Measurements from ENCODE around the gene PNMT.

PNMT gene

DNA sequence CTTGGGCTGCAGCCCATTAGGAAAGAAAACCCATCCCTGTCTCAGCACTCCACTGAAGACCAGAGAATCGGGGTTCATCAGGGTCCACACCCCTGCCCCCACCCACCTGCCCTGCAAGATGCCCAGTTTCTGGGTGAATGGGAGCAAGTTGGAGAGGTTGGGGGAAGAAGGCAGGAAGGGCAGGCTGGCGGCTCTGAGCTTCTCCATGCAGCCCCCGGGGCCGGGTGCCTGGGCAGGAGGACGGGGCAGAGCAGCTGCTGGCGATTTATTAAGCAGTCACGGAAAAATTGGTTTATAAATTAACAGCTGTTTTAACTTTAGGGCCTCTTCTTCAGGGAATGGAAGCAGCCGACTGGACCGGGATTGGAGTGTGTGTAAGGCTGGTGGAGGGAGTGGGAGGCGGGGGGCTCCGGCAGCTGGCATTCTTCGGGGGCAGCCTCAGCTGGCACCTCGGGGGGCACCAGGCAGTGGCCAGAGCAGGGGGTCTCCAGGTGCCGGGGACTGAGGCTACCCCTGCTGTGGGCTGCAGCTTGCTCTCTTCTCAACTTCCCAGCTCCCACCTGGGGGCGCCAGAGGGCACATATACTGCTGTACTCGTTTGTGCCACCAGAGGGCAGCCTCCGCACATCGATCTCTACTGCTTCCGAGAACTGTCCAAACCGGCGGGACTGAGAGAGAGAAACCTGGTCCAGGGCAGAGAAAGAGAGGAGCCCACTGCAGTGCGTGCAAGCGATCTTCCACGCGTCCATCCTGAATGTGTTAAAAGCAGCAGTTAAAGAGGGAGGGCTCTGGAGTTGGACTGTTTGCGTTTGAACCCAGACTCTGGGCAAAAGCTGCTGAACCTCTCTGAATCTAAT lies 46.5 kb upstream of the PNMT start (continued):
- TF ChIP-seq, protein P1, sequence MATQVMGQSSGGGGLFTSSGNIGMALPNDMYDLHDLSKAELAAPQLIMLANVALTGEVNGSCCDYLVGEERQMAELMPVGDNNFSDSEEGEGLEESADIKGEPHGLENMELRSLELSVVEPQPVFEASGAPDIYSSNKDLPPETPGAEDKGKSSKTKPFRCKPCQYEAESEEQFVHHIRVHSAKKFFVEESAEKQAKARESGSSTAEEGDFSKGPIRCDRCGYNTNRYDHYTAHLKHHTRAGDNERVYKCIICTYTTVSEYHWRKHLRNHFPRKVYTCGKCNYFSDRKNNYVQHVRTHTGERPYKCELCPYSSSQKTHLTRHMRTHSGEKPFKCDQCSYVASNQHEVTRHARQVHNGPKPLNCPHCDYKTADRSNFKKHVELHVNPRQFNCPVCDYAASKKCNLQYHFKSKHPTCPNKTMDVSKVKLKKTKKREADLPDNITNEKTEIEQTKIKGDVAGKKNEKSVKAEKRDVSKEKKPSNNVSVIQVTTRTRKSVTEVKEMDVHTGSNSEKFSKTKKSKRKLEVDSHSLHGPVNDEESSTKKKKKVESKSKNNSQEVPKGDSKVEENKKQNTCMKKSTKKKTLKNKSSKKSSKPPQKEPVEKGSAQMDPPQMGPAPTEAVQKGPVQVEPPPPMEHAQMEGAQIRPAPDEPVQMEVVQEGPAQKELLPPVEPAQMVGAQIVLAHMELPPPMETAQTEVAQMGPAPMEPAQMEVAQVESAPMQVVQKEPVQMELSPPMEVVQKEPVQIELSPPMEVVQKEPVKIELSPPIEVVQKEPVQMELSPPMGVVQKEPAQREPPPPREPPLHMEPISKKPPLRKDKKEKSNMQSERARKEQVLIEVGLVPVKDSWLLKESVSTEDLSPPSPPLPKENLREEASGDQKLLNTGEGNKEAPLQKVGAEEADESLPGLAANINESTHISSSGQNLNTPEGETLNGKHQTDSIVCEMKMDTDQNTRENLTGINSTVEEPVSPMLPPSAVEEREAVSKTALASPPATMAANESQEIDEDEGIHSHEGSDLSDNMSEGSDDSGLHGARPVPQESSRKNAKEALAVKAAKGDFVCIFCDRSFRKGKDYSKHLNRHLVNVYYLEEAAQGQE (tag by site-specific recombination; IDR thresholded peaks at IDR 0.05): peak; percentile 95
- TF ChIP-seq ZNF350 (tag by site-specific recombination; IDR thresholded peaks at IDR 0.05) (no peak), ZNF366 (tag by site-specific recombination; conservative IDR thresholded peaks at IDR 0.05) (peak; percentile 78), MYNN (tag by site-specific recombination; IDR thresholded peaks at IDR 0.05; ENCODE audit: borderline replicate concordance) (no peak), ZBTB17 (tag by site-specific recombination; IDR thresholded peaks at IDR 0.05) (peak; percentile 80), ZNF404 (tag by site-specific recombination; IDR thresholded peaks at IDR 0.05) (no peak), ZNF10 (tag by site-specific recombination; IDR thresholded peaks at IDR 0.05) (0 out of 2 replicates have a peak, but pooled peaks have one; percentile 14), ZNF423 (tag by site-specific recombination; IDR thresholded peaks at IDR 0.05) (peak; percentile 71; the same call in 1 of the 2 replicates), ZNF629 (tag by site-specific recombination; IDR thresholded peaks at IDR 0.05) (peak; percentile 35), ZSCAN30 (tag by site-specific recombination; IDR thresholded peaks at IDR 0.05) (peak; percentile 84; the same call in 1 of the 2 replicates), ZBTB1 (tag by site-specific recombination; IDR thresholded peaks at IDR 0.05) (no peak), ZNF24 (tag by site-specific recombination; IDR thresholded peaks at IDR 0.05) (peak; percentile 72; the same call in 1 of the 2 replicates), PRDM1 (tag by site-specific recombination; IDR thresholded peaks at IDR 0.05) (peak; percentile 43; the same call in 1 of the 2 replicates), ZNF214 (tag by site-specific recombination; IDR thresholded peaks at IDR 0.05; ENCODE audit: borderline replicate concordance) (no peak), HOXC10 (CRISPR knock-in tag; IDR thresholded peaks at IDR 0.05) (no peak), ZEB2 (tag by site-specific recombination; IDR thresholded peaks at IDR 0.05) (peak; percentile 50), KLF8 (tag by site-specific recombination; IDR thresholded peaks at IDR 0.05) (peak; percentile 69; the same call in 1 of the 2 replicates), ZIC2 (tag by site-specific recombination; IDR thresholded peaks at IDR 0.05) (peak; percentile 85), ZNF561 (tag by site-specific recombination; IDR thresholded peaks at IDR 0.05; ENCODE audit: borderline replicate concordance) (0 out of 2 replicates have a peak, but pooled peaks have one; percentile 58), ZNF2 (tag by site-specific recombination; IDR thresholded peaks at IDR 0.05) (peak; percentile 56; the same call in 1 of the 2 replicates), ZFP69B (tag by site-specific recombination; IDR thresholded peaks at IDR 0.05) (peak; percentile 36; the same call in 1 of the 2 replicates), ZBTB7A (tag by site-specific recombination; IDR thresholded peaks at IDR 0.05; ENCODE audit: low read depth) (0 out of 2 replicates have a peak, but pooled peaks have one; percentile 24), ZNF626 (tag by site-specific recombination; IDR thresholded peaks at IDR 0.05) (no peak)
- TF ChIP-seq, protein P2, sequence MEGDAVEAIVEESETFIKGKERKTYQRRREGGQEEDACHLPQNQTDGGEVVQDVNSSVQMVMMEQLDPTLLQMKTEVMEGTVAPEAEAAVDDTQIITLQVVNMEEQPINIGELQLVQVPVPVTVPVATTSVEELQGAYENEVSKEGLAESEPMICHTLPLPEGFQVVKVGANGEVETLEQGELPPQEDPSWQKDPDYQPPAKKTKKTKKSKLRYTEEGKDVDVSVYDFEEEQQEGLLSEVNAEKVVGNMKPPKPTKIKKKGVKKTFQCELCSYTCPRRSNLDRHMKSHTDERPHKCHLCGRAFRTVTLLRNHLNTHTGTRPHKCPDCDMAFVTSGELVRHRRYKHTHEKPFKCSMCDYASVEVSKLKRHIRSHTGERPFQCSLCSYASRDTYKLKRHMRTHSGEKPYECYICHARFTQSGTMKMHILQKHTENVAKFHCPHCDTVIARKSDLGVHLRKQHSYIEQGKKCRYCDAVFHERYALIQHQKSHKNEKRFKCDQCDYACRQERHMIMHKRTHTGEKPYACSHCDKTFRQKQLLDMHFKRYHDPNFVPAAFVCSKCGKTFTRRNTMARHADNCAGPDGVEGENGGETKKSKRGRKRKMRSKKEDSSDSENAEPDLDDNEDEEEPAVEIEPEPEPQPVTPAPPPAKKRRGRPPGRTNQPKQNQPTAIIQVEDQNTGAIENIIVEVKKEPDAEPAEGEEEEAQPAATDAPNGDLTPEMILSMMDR (tag by site-specific recombination; IDR thresholded peaks at IDR 0.05): peak; percentile 99
- TF ChIP-seq, protein P3, sequence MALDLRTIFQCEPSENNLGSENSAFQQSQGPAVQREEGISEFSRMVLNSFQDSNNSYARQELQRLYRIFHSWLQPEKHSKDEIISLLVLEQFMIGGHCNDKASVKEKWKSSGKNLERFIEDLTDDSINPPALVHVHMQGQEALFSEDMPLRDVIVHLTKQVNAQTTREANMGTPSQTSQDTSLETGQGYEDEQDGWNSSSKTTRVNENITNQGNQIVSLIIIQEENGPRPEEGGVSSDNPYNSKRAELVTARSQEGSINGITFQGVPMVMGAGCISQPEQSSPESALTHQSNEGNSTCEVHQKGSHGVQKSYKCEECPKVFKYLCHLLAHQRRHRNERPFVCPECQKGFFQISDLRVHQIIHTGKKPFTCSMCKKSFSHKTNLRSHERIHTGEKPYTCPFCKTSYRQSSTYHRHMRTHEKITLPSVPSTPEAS (tag by site-specific recombination; IDR thresholded peaks at IDR 0.05): peak; percentile 12; the same call in 1 of the 2 replicates
- TF ChIP-seq, protein P4, sequence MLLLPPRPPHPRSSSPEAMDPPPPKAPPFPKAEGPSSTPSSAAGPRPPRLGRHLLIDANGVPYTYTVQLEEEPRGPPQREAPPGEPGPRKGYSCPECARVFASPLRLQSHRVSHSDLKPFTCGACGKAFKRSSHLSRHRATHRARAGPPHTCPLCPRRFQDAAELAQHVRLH (tag by site-specific recombination; IDR thresholded peaks at IDR 0.05): no peak
- TF ChIP-seq, protein P5, sequence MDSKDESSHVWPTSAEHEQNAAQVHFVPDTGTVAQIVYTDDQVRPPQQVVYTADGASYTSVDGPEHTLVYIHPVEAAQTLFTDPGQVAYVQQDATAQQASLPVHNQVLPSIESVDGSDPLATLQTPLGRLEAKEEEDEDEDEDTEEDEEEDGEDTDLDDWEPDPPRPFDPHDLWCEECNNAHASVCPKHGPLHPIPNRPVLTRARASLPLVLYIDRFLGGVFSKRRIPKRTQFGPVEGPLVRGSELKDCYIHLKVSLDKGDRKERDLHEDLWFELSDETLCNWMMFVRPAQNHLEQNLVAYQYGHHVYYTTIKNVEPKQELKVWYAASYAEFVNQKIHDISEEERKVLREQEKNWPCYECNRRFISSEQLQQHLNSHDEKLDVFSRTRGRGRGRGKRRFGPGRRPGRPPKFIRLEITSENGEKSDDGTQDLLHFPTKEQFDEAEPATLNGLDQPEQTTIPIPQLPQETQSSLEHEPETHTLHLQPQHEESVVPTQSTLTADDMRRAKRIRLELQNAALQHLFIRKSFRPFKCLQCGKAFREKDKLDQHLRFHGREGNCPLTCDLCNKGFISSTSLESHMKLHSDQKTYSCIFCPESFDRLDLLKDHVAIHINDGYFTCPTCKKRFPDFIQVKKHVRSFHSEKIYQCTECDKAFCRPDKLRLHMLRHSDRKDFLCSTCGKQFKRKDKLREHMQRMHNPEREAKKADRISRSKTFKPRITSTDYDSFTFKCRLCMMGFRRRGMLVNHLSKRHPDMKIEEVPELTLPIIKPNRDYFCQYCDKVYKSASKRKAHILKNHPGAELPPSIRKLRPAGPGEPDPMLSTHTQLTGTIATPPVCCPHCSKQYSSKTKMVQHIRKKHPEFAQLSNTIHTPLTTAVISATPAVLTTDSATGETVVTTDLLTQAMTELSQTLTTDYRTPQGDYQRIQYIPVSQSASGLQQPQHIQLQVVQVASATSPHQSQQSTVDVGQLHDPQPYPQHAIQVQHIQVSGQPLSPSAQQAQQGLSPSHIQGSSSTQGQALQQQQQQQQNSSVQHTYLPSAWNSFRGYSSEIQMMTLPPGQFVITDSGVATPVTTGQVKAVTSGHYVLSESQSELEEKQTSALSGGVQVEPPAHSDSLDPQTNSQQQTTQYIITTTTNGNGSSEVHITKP (tag by site-specific recombination; IDR thresholded peaks at IDR 0.05): peak; percentile 65
